Amygdala (tissue), 56 donors: ENCODE data around the gene FAM13A.

Source experiments
- DNase-seq, 56 donors: peaks; one replicate each; lab custom pipeline; 2025; lab: John Stamatoyannopoulos, UW

The FAM13A gene

GRCh38 chr4:88702782-88703181, 354.2 kb downstream of the FAM13A start:
- no peak for DNase-seq

GRCh38 chr4:88698519-88698918, 358.5 kb downstream of the FAM13A start:
- DNase-seq, result no peak

- peak in 48 of 56 donors; percentile 9 to 80 (median 44) for DNase-seq
These were observed 359.2 kb downstream of the FAM13A start, which contains the start of gene NAP1L5 for GRCh38 chr4:88697588-88698329. Gene NAP1L5 (minus strand): TSS chr4:88697829. CDS start chr4:88697754, 75 bp downstream.

- peak in 15 of 56 donors; percentile 10 to 42 (median 21) for DNase-seq
These were observed 359.8 kb downstream of the FAM13A start for GRCh38 chr4:88697141-88697540.

GRCh38 chr4:88696630-88697029, 360.4 kb downstream of the FAM13A start:
- no peak for DNase-seq

GRCh38 chr4:88693792-88694191, 363.2 kb downstream of the FAM13A start:
- DNase-seq, result no peak

GRCh38 chr4:88690355-88690754, 366.6 kb downstream of the FAM13A start:
- no peak for DNase-seq

- DNase-seq, result no peak
These were observed 375.8 kb downstream of the FAM13A start for GRCh38 chr4:88681209-88681608.
